HepG2 (cell line): ENCODE measurements around the gene UCP3. TPM values are rescaled to one million over a fixed set of nuclear protein-coding genes. Genes with fewer than 3 reads are reported as not detected.

Experiments used
- DPF2 ChIP-seq: sonication (generic); formaldehyde crosslinking; IDR thresholded peaks from 2 replicates; pipeline ENCODE4 v1.4.0; 2020; ENCODE audit warnings: mild to moderate bottlenecking, low read depth, missing genetic modification reagents, borderline replicate concordance
- ETV6 ChIP-seq: sonication (generic); formaldehyde crosslinking; conservative IDR thresholded peaks from 2 replicates; pipeline ENCODE4 v1.4.0; 2020; ENCODE audit warnings: missing genetic modification reagents
- PLRG1 ChIP-seq: fragments of 450-650 bp; conservative IDR thresholded peaks from 2 replicates; pipeline ENCODE4 v1.6.1; 2016
- SRSF1 ChIP-seq: fragments of 200-400 bp; formaldehyde crosslinking; optimal IDR thresholded peaks from 2 replicates; pipeline ENCODE3; 2017; ENCODE audit warnings: mild to moderate bottlenecking, low read depth, low read length, moderate library complexity
- ZFP36L2 ChIP-seq: sonication (generic); formaldehyde crosslinking; IDR thresholded peaks from 2 replicates; pipeline ENCODE4 v1.4.0; 2020; ENCODE audit warnings: missing genetic modification reagents
- ZNF569 ChIP-seq: sonication (generic); formaldehyde crosslinking; IDR thresholded peaks from 2 replicates; pipeline ENCODE4 v1.5.0; 2020; ENCODE audit warnings: mild to moderate bottlenecking, missing genetic modification reagents, moderate library complexity, borderline replicate concordance
- ZSCAN22 ChIP-seq: sonication (generic); formaldehyde crosslinking; IDR thresholded peaks from 2 replicates; pipeline ENCODE4 v1.4.0; 2020; ENCODE audit warnings: mild to moderate bottlenecking, missing genetic modification reagents
- polyA plus RNA-seq, 8 experiments: library from polyadenylated mRNA; depleted of rRNA in 3 of 8; stranded (reverse) in 7 of 8; unstranded in 1 of 8; fragments of >200 nt; fragmentation: Illumina TruSeq in 4 of 8; extraction: Trizol in 4 of 8; gene quantifications; 2 replicates each; pipeline versions ENCODE4 v1.2.1 to v1.2.3, GENCODE V29; 2011 to 2016; ENCODE audit warnings: low read depth in 4 of 8, missing spikeins in 1 of 8, mixed read lengths in 1 of 8; ENCODE audit not compliant: insufficient read depth in 1 of 8
- total RNA-seq, 5 experiments: library from RNA; depleted of rRNA; stranded (reverse); fragments of >200 nt; fragmentation: Illumina TruSeq; extraction: Trizol; gene quantifications; 2 replicates each; pipeline ENCODE4 v1.2.3, GENCODE V29; 2016; ENCODE audit warnings: low read depth in 1 of 5
- TF ChIP-seq, protein P1 (sequence below): sonication (generic); formaldehyde crosslinking; IDR thresholded peaks from one replicate; pipeline ENCODE4 v1.5.1; 2020; ENCODE audit warnings: mild to moderate bottlenecking, missing genetic modification reagents; ENCODE audit errors: not compliant biosample characterization
- TF ChIP-seq, protein P2 (sequence below): sonication (generic); formaldehyde crosslinking; IDR thresholded peaks from 2 replicates; pipeline ENCODE4 v1.8.1; 2022; ENCODE audit warnings: low read depth, mild to moderate bottlenecking, missing genetic modification reagents
- TF ChIP-seq, protein P3 (sequence below), 2 experiments: fragments of 450-650 bp in 1 of 2; sonication (generic) in 1 of 2; formaldehyde crosslinking; IDR thresholded peaks; 2 replicates each; pipeline versions ENCODE4 v1.5.0 to v1.8.0; 2020 to 2022; ENCODE audit warnings: mild to moderate bottlenecking in 1 of 2, missing genetic modification reagents in 1 of 2
- TF ChIP-seq, protein P4 (sequence below): sonication (generic); formaldehyde crosslinking; IDR thresholded peaks from 2 replicates; pipeline ENCODE4 v1.4.0; 2020; ENCODE audit warnings: missing genetic modification reagents, low read depth, mild to moderate bottlenecking, borderline replicate concordance

UCP3 gene
- total and polyA plus RNA-seq, 2 of the 13 experiments (the other 11 are each of a cell fraction or from before 2014, with no cell fraction given) = 0.37 TPM; not detected in 1

DNA sequence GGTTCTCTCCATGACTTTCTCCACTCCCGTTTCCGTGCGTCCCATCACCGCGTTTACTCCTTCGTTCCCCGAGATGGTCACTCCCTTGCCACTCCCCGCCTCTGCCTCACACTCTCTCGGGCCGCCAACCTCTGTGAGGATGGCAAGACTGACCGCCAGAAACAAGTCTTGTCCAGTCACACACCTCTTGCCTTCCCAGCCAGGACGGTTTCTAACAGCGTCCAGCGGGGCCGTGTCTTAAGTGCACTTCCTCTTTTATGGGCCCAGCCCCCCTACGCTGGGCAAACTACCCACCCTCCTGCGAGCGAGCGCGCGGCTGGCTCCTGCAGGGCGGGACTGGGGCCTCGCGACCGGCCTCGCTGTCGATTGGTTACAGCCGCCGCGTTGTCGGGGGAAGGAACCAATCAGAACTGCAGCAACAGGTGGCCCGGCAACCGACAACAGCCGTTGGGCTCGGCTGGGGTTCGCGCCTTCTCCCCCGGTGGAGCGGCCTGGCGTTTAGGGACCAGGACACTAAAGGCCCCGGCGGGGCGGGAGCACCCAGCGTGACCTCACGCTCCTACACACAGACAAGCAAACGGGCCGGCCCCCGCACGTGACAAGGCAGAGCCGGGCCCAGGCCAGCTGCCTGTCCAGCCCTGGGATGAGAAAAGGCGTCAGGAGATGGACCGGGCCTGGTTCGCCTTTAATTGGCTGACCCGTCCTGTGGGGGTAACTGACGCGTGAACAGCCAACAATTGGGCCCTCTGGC is 25.7 kb downstream of the UCP3 start (continued):
- TF ChIP-seq, protein P1, sequence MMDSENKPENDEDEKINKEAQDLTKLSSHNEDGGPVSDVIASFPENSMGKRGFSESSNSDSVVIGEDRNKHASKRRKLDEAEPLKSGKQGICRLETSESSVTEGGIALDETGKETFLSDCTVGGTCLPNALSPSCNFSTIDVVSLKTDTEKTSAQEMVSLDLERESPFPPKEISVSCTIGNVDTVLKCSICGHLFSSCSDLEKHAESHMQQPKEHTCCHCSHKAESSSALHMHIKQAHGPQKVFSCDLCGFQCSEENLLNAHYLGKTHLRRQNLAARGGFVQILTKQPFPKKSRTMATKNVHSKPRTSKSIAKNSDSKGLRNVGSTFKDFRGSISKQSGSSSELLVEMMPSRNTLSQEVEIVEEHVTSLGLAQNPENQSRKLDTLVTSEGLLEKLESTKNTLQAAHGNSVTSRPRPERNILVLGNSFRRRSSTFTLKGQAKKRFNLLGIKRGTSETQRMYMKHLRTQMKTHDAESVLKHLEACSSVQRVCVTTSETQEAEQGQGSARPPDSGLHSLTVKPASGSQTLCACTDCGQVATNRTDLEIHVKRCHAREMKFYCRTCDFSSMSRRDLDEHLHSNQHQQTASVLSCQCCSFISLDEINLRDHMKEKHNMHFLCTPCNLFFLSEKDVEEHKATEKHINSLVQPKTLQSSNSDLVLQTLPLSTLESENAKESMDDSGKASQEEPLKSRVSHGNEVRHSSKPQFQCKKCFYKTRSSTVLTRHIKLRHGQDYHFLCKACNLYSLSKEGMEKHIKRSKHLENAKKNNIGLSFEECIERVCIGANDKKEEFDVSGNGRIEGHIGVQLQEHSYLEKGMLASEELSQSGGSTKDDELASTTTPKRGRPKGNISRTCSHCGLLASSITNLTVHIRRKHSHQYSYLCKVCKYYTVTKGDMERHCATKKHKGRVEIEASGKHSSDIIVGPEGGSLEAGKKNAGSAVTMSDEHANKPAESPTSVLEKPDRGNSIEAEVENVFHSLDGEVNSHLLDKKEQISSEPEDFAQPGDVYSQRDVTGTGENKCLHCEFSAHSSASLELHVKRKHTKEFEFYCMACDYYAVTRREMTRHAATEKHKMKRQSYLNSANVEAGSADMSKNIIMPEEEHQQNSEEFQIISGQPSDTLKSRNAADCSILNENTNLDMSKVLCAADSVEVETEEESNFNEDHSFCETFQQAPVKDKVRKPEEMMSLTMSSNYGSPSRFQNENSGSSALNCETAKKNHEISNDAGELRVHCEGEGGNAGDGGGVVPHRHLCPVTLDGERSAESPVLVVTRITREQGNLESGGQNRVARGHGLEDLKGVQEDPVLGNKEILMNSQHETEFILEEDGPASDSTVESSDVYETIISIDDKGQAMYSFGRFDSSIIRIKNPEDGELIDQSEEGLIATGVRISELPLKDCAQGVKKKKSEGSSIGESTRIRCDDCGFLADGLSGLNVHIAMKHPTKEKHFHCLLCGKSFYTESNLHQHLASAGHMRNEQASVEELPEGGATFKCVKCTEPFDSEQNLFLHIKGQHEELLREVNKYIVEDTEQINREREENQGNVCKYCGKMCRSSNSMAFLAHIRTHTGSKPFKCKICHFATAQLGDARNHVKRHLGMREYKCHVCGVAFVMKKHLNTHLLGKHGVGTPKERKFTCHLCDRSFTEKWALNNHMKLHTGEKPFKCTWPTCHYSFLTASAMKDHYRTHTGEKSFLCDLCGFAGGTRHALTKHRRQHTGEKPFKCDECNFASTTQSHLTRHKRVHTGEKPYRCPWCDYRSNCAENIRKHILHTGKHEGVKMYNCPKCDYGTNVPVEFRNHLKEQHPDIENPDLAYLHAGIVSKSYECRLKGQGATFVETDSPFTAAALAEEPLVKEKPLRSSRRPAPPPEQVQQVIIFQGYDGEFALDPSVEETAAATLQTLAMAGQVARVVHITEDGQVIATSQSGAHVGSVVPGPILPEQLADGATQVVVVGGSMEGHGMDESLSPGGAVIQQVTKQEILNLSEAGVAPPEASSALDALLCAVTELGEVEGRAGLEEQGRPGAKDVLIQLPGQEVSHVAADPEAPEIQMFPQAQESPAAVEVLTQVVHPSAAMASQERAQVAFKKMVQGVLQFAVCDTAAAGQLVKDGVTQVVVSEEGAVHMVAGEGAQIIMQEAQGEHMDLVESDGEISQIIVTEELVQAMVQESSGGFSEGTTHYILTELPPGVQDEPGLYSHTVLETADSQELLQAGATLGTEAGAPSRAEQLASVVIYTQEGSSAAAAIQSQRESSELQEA (CRISPR knock-in tag) = peak; percentile 93
- TF ChIP-seq DPF2 (no peak), ZSCAN22 (peak; percentile 82), ETV6 (CRISPR knock-in tag) (no peak; the same call in 1 of the 2 replicates), PLRG1 (no peak), SRSF1 (peak; percentile 26), ZFP36L2 (no peak), ZNF569 (CRISPR knock-in tag) (no peak; the same call in 1 of the 2 replicates)
- TF ChIP-seq, protein P2, sequence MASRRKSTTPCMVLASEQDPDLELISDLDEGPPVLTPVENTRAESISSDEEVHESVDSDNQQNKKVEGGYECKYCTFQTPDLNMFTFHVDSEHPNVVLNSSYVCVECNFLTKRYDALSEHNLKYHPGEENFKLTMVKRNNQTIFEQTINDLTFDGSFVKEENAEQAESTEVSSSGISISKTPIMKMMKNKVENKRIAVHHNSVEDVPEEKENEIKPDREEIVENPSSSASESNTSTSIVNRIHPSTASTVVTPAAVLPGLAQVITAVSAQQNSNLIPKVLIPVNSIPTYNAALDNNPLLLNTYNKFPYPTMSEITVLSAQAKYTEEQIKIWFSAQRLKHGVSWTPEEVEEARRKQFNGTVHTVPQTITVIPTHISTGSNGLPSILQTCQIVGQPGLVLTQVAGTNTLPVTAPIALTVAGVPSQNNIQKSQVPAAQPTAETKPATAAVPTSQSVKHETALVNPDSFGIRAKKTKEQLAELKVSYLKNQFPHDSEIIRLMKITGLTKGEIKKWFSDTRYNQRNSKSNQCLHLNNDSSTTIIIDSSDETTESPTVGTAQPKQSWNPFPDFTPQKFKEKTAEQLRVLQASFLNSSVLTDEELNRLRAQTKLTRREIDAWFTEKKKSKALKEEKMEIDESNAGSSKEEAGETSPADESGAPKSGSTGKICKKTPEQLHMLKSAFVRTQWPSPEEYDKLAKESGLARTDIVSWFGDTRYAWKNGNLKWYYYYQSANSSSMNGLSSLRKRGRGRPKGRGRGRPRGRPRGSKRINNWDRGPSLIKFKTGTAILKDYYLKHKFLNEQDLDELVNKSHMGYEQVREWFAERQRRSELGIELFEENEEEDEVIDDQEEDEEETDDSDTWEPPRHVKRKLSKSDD (CRISPR knock-in tag) = 0 out of 2 replicates have a peak, but pooled peaks have one; percentile 67
- TF ChIP-seq, protein P3, sequence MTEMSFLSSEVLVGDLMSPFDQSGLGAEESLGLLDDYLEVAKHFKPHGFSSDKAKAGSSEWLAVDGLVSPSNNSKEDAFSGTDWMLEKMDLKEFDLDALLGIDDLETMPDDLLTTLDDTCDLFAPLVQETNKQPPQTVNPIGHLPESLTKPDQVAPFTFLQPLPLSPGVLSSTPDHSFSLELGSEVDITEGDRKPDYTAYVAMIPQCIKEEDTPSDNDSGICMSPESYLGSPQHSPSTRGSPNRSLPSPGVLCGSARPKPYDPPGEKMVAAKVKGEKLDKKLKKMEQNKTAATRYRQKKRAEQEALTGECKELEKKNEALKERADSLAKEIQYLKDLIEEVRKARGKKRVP (CRISPR knock-in tag; IDR thresholded peaks at IDR 0.05) = no peak; a peak in 1 of 4 replicates
- TF ChIP-seq, protein P4, sequence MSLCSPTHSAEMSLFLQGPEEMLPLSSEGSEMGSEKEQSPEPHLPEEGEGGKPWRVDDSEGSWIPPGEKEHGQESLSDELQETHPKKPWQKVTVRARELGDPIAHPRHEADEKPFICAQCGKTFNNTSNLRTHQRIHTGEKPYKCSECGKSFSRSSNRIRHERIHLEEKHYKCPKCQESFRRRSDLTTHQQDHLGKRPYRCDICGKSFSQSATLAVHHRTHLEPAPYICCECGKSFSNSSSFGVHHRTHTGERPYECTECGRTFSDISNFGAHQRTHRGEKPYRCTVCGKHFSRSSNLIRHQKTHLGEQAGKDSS (CRISPR knock-in tag) = peak; percentile 62
